Measurements from ENCODE around the gene MIXL1. TPM values are rescaled to one million over a fixed set of nuclear protein-coding genes. Genes with fewer than 3 reads are reported as not detected.

MIXL1 gene
- total RNA-seq, 2 experiments from 2014 or later: 0.10 TPM; not detected in 1

Other genes starting within 250 kb of the MIXL1 start
- 10 to 100 TPM; 20.0 to 21.2 TPM for gene SDE2, start 224.3 kb upstream of the MIXL1 start, total RNA-seq
- gene H3-3A, start 160.9 kb upstream of the MIXL1 start, total RNA-seq: 100 to 1,000 TPM; 342 to 363 TPM
- 10 to 100 TPM; 19.2 to 19.7 TPM for gene ACBD3, start 36.9 kb upstream of the MIXL1 start, total RNA-seq
- 10 to 100 TPM; 10.5 to 11.1 TPM for gene LIN9, start 85.5 kb downstream of the MIXL1 start, total RNA-seq
- 100 to 1,000 TPM; 226 to 228 TPM for gene PARP1, start 184.4 kb downstream of the MIXL1 start, total RNA-seq